Liver (tissue), 9 donors: Measurements from ENCODE around the gene KIZ. TPM values are rescaled to one million over a fixed set of nuclear protein-coding genes. Genes with fewer than 3 reads are reported as not detected.

ENCODE experiments used
- DNase-seq: peaks from one replicate; pipeline ENCODE4 v3.0.0-alpha.2; 2017; ENCODE audit warnings: low spot score
- H3K27ac ChIP-seq, 2 donors: one replicate each; pipeline ENCODE4 v1.7.0; 2013; ENCODE audit warnings: inconsistent platforms in 2 of 2, low read length in 2 of 2, control low read depth in 1 of 2, low read depth in 1 of 2, mild to moderate bottlenecking in 1 of 2
- H3K27me3 ChIP-seq, 4 donors: one replicate each; pipeline versions ENCODE4 v1.6.1 to v1.7.0; 2013; ENCODE audit warnings: low read length in 3 of 4, inconsistent platforms in 1 of 4, mild to moderate bottlenecking in 1 of 4, moderate library complexity in 1 of 4; ENCODE audit not compliant: control insufficient read depth in 4 of 4, insufficient read depth in 4 of 4
- H3K36me3 ChIP-seq, 4 donors: one replicate each; pipeline versions ENCODE4 v1.6.1 to v1.7.0; 2013; ENCODE audit warnings: low read length in 3 of 4, mild to moderate bottlenecking in 3 of 4, low read depth in 1 of 4, moderate library complexity in 1 of 4; ENCODE audit not compliant: control insufficient read depth in 4 of 4, insufficient read depth in 3 of 4
- H3K4me1 ChIP-seq, 4 donors: one replicate each; pipeline versions ENCODE4 v1.6.1 to v1.7.0; 2013; ENCODE audit warnings: low read length in 3 of 4, mild to moderate bottlenecking in 3 of 4, moderate library complexity in 1 of 4; ENCODE audit not compliant: control insufficient read depth in 4 of 4, insufficient read depth in 4 of 4
- H3K4me3 ChIP-seq, 3 donors: one replicate each; pipeline versions ENCODE4 v1.6.1 to v1.7.0; 2013; ENCODE audit warnings: low read length in 3 of 3, control low read depth in 1 of 3, low read depth in 1 of 3, mild to moderate bottlenecking in 1 of 3
- H3K9ac ChIP-seq, 2 donors: one replicate each; pipeline ENCODE4 v1.7.0; 2013; ENCODE audit warnings: low read length in 2 of 2, mild to moderate bottlenecking in 2 of 2, moderate library complexity in 2 of 2, control low read depth in 1 of 2, low read depth in 1 of 2
- H3K9me3 ChIP-seq, 4 donors: one replicate each; pipeline versions ENCODE4 v1.6.1 to v1.7.0; 2013; ENCODE audit warnings: low read length in 3 of 4; ENCODE audit not compliant: control insufficient read depth in 4 of 4
- ATF3 ChIP-seq: IDR thresholded peaks from 2 replicates; pipeline ENCODE4 v1.6.1; 2016; ENCODE audit warnings: antibody characterized with exemption
- EGR1 ChIP-seq, 2 donors: IDR thresholded peaks; 2 replicates each; pipeline ENCODE4 v1.6.1; 2016 to 2018; ENCODE audit warnings: antibody characterized with exemption in 2 of 2, low read depth in 2 of 2
- FOXA1 ChIP-seq: IDR thresholded peaks from 2 replicates; pipeline ENCODE4 v1.6.1; 2016; ENCODE audit warnings: antibody characterized with exemption
- FOXA2 ChIP-seq: IDR thresholded peaks from 2 replicates; pipeline ENCODE4 v1.6.1; 2016; ENCODE audit warnings: antibody characterized with exemption
- GABPA ChIP-seq, 2 donors: IDR thresholded peaks in 1 of 2; conservative IDR thresholded peaks in 1 of 2; 2 replicates each; pipeline ENCODE4 v1.6.1; 2016; ENCODE audit warnings: antibody characterized with exemption in 2 of 2, mild to moderate bottlenecking in 1 of 2, moderate library complexity in 1 of 2
- HNF4A ChIP-seq, 2 donors: conservative IDR thresholded peaks; 2 replicates each; pipeline ENCODE4 v1.6.1; 2016; ENCODE audit warnings: antibody characterized with exemption in 2 of 2, mild to moderate bottlenecking in 2 of 2
- JUND ChIP-seq, 2 donors: IDR thresholded peaks; 2 replicates each; pipeline ENCODE4 v1.6.1; 2016; ENCODE audit warnings: antibody characterized with exemption in 2 of 2
- NR2F2 ChIP-seq: IDR thresholded peaks from 2 replicates; pipeline ENCODE4 v1.6.1; 2016; ENCODE audit warnings: antibody characterized with exemption
- RAD21 ChIP-seq, 2 donors: IDR thresholded peaks; 2 replicates each; pipeline ENCODE4 v1.6.1; 2016; ENCODE audit warnings: antibody characterized with exemption in 2 of 2, mild to moderate bottlenecking in 2 of 2
- RXRA ChIP-seq, 2 donors: IDR thresholded peaks; 2 replicates each; pipeline ENCODE4 v1.6.1; 2017 to 2018; ENCODE audit warnings: antibody characterized with exemption in 2 of 2, mild to moderate bottlenecking in 1 of 2
- SP1 ChIP-seq: IDR thresholded peaks from 2 replicates; pipeline ENCODE4 v1.6.1; 2018; ENCODE audit warnings: antibody characterized with exemption, mild to moderate bottlenecking
- TAF1 ChIP-seq: conservative IDR thresholded peaks from 2 replicates; pipeline ENCODE4 v1.6.1; 2016; ENCODE audit warnings: antibody characterized with exemption, mild to moderate bottlenecking
- YY1 ChIP-seq: IDR thresholded peaks from 2 replicates; pipeline ENCODE4 v1.6.1; 2016; ENCODE audit warnings: antibody characterized with exemption, mild to moderate bottlenecking
- WGBS: extraction: QIAGEN DNeasy Blood & Tissue Kit; methylation state at CpG from one replicate; pipeline ENCODE4 v1.1.7; 2013; 5-methylcytosine and 5-hydroxymethylcytosine counted together
- polyA plus RNA-seq, 2 donors: library from polyadenylated mRNA; stranded (reverse) in 1 of 2; unstranded in 1 of 2; fragments of 200-250 nt in 1 of 2; fragments of >200 nt in 1 of 2; fragmentation: Nextera tagmentation in 1 of 2; extraction: Ambion mirVana in 1 of 2; gene quantifications; one replicate each; pipeline versions ENCODE4 v1.2.1 to v1.2.3, GENCODE V29; 2013 to 2015
- total RNA-seq, 2 donors: library from RNA; depleted of rRNA; stranded (reverse); fragments of >200 nt; gene quantifications; one replicate each; pipeline ENCODE4 v1.2.3, GENCODE V29; 2014
- TF ChIP-seq, protein P1 (sequence below): fragments of 150-350 bp; IDR thresholded peaks from 2 replicates; pipeline ENCODE4 v1.5.1; 2017; ENCODE audit warnings: improper control_type of control experiment, low read depth, low read length; ENCODE audit not compliant: missing input control
- donor health status: healthy.
- donor health status: healthy.
- donor health status: healthy.
- donor health status: healthy.
- donor health status: healthy.

Gene KIZ
- total and polyA plus RNA-seq, 4 donors, result 3.0 to 9.5 (median 5.2) TPM

GRCh38 chr20:21182832-21183563, 57.1 kb downstream of the KIZ start:
- Histone ChIP-seq H3K9me3 (no peaks in the 10 kb centered on the region), H3K9ac (no peak overlapping the region), H3K27me3 (no peaks in the 10 kb centered on the region), H3K36me3 (no peaks in the 10 kb centered on the region), H3K4me1 (no peaks in the 10 kb centered on the region), H3K27ac (no peak overlapping the region), H3K4me3 (no peak overlapping the region)
- WGBS, result 82% methylated on average over 7 of the region's 7 CpGs
- no peak for DNase-seq
- TF ChIP-seq HNF4A (conservative IDR thresholded peaks at IDR 0.05) (no peak), FOXA1 (no peak), JUND (IDR thresholded peaks at IDR 0.05) (no peak), NR2F2 (no peak), EGR1 (IDR thresholded peaks at IDR 0.05; ENCODE audit: low read depth in 2 of 2) (no peak), FOXA2 (no peak)

GRCh38 chr20:21183722-21184121, 57.8 kb downstream of the KIZ start:
- no peaks in the 10 kb centered on the region for H3K36me3 ChIP-seq
- no peak overlapping the region for H3K9ac ChIP-seq
- H3K9me3 ChIP-seq, result no peaks in the 10 kb centered on the region
- H3K4me3 ChIP-seq, result no peak overlapping the region
- DNase-seq, result no peak
- 92% methylated on average over 2 of the region's 2 CpGs for WGBS
- TF ChIP-seq JUND (IDR thresholded peaks at IDR 0.05), result no peak
- no peaks in the 10 kb centered on the region for H3K4me1 ChIP-seq
- H3K27me3 ChIP-seq, result no peaks in the 10 kb centered on the region
- H3K27ac ChIP-seq, result no peak overlapping the region

GRCh38 chr20:21184819-21185218, 58.9 kb downstream of the KIZ start:
- Histone ChIP-seq H3K27ac (no peak overlapping the region), H3K9me3 (no peaks in the 10 kb centered on the region), H3K4me1 (no peaks in the 10 kb centered on the region), H3K9ac (no peak overlapping the region), H3K4me3 (no peak overlapping the region), H3K36me3 (no peaks in the 10 kb centered on the region), H3K27me3 (no peaks in the 10 kb centered on the region)
- TF ChIP-seq GABPA (IDR thresholded peaks at IDR 0.05 in 1 of 2, conservative IDR thresholded peaks at IDR 0.05 in 1 of 2), result no peak
- no peak for TF ChIP-seq FOXA1
- 93% methylated on average over 3 of the region's 3 CpGs for WGBS
- DNase-seq, result no peak

DNA sequence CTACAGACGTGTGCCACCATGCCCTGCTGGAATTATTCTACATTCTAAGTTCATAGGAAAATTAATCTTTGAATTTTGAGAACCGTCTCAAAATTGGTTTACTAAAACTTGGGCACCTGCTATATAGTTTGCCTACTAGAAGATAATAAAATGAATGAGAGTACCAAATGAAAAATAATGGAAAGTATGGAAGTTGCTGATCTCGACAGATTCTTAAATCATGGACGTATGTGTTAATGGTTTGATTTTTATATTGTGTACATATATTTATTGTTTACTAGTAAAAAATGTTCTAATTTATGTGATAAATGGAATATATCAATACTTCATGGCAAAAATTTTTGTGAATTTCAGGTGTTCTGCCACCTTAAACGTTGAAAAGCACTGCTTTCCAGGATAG, 60.0 kb downstream of the KIZ start:
- no peaks in the 10 kb centered on the region for H3K36me3 ChIP-seq
- H3K27me3 ChIP-seq, result no peaks in the 10 kb centered on the region
- 96% methylated on average over 5 of the region's 5 CpGs for WGBS
- no peak for DNase-seq
- no peak for TF ChIP-seq RAD21 (IDR thresholded peaks at IDR 0.05)
- TF ChIP-seq, protein P1, sequence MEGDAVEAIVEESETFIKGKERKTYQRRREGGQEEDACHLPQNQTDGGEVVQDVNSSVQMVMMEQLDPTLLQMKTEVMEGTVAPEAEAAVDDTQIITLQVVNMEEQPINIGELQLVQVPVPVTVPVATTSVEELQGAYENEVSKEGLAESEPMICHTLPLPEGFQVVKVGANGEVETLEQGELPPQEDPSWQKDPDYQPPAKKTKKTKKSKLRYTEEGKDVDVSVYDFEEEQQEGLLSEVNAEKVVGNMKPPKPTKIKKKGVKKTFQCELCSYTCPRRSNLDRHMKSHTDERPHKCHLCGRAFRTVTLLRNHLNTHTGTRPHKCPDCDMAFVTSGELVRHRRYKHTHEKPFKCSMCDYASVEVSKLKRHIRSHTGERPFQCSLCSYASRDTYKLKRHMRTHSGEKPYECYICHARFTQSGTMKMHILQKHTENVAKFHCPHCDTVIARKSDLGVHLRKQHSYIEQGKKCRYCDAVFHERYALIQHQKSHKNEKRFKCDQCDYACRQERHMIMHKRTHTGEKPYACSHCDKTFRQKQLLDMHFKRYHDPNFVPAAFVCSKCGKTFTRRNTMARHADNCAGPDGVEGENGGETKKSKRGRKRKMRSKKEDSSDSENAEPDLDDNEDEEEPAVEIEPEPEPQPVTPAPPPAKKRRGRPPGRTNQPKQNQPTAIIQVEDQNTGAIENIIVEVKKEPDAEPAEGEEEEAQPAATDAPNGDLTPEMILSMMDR, result no peak
- TF ChIP-seq TAF1, result no peak
- TF ChIP-seq FOXA1, result no peak
- no peak for TF ChIP-seq YY1
- no peak for TF ChIP-seq ATF3
- no peak for TF ChIP-seq RXRA (IDR thresholded peaks at IDR 0.05)
- TF ChIP-seq NR2F2, result no peak
- TF ChIP-seq SP1, result no peak
- no peak for TF ChIP-seq JUND (IDR thresholded peaks at IDR 0.05)
- no peak overlapping the region for H3K4me3 ChIP-seq
- no peaks in the 10 kb centered on the region for H3K9me3 ChIP-seq
- H3K9ac ChIP-seq, result no peak overlapping the region
- no peak overlapping the region for H3K27ac ChIP-seq
- H3K4me1 ChIP-seq, result no peaks in the 10 kb centered on the region
